GM18505 (cell line): ENCODE data around the gene HAUS6.

Experiments used
- ATAC-seq: cut with Tn5 transposase; IDR thresholded peaks from one replicate; pipeline ENCODE4 v1.9.1; 2021; ENCODE audit not compliant: unreplicated experiment
- POLR2A ChIP-seq: IDR thresholded peaks from 4 replicates; pipeline ENCODE4 v1.6.1; 2011; ENCODE audit warnings: borderline replicate concordance; ENCODE audit not compliant: insufficient read depth, insufficient read length; ENCODE audit errors: extremely low read depth

HAUS6 gene

GRCh38 chr9:19009391-19009965 lies 93.2 kb downstream of the HAUS6 start:
- TF ChIP-seq POLR2A: no peak
- ATAC-seq: no peak
